Left renal pelvis (tissue), 4 donors: ENCODE measurements around the gene ZC3HAV1. TPM values are rescaled to one million over a fixed set of nuclear protein-coding genes. Genes with fewer than 3 reads are reported as not detected.
"Not testable (repeated sequence)": the region's sequence is repeated elsewhere in the genome, so short reads cannot be mapped to it uniquely, and the experiment has no call there.

Source experiments
- DNase-seq, 4 donors: peaks; one replicate each; pipeline ENCODE4 v3.0.0-alpha.2; 2013; ENCODE audit warnings: low read depth in 4 of 4, low spot score in 3 of 4
- polyA plus RNA-seq, 4 donors: library from polyadenylated mRNA; unstranded; fragments of 120-200 nt; gene quantifications; one replicate each; pipeline ENCODE4 v1.2.1, GENCODE V29; 2013; ENCODE audit not compliant: insufficient read length in 4 of 4

Gene ZC3HAV1
- polyA plus RNA-seq = 10 to 100 TPM; 19.5 to 22.7 (median 20.8) TPM

- DNase-seq = no peak
Observed at GRCh38 chr7:139109188-139109982, at the start of gene ZC3HAV1. ZC3HAV1 (minus strand) TSS chr7:139109720; CDS start chr7:139109331, 389 bp downstream.

DNA sequence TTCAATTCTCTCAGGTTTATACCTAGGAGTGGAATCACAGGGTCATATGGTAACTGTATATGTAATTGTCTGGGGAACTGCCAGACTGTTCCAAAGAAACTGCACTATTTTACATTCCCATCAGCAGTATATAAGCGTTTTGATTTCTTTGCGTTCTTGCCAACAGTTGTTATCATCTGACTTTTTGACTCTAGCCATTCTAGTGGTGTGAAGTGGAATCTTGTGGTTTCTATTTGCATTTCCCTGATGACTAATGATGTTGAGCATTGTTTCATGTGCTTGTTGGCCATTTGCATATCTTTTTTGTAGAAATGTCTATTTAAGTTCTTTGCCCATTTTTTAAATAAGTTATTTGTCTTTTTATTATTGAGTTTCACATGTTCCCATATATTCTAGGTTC, 44.3 kb upstream of the ZC3HAV1 start:
- DNase-seq = no peak

- no peak for DNase-seq
Observed at GRCh38 chr7:139152149-139152548, 42.6 kb upstream of the ZC3HAV1 start.

DNA sequence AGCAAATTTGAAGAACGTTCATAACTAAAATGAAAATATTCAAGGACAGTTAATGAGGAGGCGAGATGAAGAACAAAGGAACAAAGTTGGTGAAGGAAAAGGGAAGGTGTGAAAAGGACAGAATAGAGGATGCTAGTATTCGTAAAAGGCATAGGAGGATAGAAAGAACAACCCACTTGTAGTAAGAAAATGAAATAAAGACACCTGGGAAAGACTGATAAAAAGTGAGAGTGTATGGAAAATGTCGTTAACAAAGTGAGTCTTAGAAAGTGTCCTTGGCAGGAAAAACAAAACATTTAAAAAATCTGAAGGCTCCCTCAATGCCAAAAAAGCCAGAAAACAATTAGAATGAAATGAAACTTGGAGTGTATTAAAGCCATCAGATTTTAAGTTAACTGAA, 29.6 kb upstream of the ZC3HAV1 start:
- no peak for DNase-seq

DNA sequence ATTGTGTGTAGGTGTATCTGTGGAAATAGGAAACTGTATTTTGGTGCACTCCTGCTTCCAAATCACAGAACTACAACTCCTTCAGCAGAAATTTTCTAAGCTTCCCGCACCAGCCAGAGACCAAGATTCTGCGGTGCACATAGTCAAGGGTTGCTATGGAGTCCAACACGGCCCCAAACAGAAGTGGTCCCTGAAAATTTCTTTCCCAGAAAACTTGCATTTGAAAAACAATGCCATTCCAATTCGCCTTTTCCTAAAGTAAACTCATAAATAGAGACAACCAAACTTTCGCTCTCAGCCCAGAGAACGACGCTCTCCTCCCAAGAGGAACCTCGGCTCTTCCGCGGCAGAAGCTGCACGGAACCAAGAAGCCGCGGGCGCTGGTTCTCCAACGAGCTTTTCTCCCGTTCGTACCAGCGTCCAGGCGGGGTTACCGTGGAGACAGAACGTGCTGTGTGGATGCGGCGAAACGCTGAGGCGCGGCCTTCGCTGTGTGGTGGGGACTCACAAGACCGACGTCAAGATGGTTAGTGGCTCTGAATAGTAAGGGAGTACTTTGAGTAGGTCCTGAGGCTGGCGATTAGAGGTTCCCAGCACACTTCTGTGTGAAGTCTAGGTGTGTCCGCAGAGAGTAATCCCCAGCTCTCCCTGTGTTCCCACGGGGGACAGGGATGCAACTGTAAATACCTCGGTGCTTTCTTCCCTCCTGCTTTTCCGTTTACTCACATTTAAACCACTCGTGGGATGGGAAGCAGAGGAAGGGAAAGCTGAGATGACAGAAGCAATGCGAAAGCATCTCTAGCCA, 24.0 kb upstream of the ZC3HAV1 start:
- DNase-seq = peak; percentile 75 to 85 (median 80)

DNA sequence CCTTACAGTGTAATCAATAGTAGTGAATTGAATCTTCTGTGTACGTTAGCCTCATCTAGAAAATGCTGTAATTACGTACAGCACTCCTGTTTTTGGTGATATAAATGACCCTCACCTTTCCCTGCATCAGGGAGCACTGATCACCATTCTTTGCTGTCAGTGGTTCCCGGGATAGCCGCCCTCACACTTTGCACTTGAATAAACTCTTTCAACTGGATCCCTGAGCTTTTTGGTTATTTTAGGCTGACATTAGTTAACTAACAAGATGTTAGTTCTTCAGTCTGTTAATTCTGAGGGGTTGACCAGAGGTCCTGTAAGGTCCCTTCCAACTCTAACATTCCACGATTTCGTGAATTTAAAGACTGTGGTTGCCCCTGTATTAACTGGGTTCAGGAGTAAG, 23.4 kb upstream of the ZC3HAV1 start:
- DNase-seq = no peak

DNA sequence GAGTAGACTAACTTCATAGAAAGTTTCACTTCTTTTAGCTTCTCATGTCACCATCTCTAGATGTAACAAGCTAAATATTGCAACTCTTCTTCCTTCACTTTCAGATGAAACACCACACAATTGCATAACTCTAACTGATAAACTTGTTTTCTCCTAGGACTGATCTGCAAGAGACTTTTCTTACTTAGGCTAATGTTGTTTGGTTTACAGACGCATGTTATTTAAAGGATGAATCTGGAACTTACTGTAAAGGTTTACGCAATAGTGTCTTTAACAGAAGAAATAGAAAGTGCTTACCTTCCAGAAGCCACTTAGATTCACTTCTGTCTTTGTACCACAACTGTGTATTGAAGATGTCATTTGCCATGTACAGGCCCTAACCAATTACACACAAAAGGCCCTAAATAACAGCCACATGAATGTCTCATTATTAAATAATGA, 22.1 kb upstream of the ZC3HAV1 start:
- no peak for DNase-seq

DNA sequence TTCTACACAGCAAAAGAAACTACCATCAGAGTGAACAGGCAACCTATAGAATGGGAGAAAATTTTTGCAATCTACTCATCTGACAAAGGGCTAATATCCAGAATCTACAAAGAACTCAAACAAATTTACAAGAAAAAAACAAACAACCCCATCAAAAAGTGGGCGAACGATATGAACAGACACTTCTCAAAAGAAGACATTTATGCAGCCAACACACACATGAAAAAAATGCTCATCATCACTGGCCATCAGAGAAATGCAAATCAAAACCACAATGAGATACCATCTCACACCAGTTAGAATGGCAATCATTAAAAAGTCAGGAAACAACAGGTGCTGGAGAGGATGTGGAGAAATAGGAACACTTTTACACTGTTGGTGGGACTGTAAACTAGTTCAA, 20.3 kb upstream of the ZC3HAV1 start:
- not testable (repeated sequence) for DNase-seq

- DNase-seq = no peak
Observed at GRCh38 chr7:139127648-139128047, 18.1 kb upstream of the ZC3HAV1 start.

- no peak for DNase-seq
Observed at GRCh38 chr7:139125657-139126056, 16.1 kb upstream of the ZC3HAV1 start.

GRCh38 chr7:139124995-139125394, 15.5 kb upstream of the ZC3HAV1 start:
- DNase-seq = not testable (repeated sequence)

DNA sequence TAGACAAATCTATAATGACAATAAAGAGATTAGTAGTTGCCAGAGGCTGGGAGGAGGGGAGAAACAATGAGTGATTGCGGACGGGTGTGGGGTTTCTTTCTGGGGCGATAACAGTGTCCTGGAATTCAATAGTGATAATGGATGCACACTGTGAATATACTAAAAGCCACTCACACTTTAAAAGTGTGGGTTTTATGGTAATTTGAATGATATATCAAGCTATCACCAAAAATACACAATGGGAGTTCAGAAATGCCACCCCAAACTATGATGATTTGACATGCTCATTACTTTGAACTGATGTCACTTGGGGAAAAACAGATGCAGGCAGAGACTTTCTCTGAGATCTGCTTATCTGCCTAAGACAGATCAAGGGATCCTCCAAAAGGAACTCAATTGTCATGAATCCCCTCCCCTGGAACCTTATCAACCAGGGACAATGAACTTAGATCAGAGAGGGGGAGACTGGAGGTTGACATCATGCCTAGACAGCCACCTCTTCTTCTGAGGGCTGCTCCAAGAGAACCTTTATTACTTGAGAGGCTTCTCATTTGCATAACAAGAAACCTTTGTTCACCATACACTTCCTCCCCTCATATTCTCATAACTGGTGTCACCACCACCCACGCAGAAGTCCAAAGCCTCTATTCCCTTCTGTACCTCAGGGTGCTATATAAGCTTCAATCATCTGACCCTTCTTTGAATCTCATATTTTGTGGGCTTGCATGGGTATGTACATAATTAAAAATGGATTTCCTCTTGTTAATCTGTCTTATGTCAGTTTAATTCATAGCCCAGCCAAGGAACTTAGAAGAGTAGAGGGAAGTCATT, 14.8 kb upstream of the ZC3HAV1 start:
- no peak for DNase-seq

- no peak for DNase-seq
Observed at GRCh38 chr7:139119486-139119849, 9.9 kb upstream of the ZC3HAV1 start.

- DNase-seq = no peak
Observed at GRCh38 chr7:139118805-139119485, 9.4 kb upstream of the ZC3HAV1 start.

GRCh38 chr7:139118234-139118804, 8.8 kb upstream of the ZC3HAV1 start:
- no peak for DNase-seq

DNA sequence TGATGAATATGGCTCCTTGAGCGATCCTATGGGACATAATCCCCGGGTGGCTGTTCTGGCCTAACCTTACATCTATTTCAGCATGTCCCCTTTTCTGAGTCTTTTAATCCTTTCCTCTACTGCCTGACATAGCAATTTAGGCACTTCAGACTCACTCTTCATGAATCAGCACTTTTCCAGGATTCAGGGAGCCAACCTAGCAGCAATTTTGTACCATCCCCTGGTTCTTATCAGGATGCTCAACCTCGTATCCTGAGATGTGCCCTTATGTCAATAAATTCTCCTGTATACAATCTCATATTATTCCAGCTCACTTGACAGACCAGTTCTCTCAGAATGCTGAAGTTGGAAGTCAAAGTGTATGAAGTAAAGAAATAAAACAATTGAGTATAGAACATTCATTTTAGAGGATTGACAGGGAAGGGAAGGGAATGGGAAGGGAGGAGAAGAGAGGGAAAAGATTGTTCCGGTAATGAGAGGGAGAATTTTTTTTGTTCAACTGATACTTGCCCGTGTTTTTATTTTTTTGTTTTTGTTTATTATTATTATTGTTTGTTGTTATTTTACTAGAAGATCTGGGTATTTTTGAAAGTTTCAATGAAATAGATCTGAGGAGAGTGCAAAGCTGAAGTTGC, 8.2 kb upstream of the ZC3HAV1 start:
- DNase-seq = no peak

DNA sequence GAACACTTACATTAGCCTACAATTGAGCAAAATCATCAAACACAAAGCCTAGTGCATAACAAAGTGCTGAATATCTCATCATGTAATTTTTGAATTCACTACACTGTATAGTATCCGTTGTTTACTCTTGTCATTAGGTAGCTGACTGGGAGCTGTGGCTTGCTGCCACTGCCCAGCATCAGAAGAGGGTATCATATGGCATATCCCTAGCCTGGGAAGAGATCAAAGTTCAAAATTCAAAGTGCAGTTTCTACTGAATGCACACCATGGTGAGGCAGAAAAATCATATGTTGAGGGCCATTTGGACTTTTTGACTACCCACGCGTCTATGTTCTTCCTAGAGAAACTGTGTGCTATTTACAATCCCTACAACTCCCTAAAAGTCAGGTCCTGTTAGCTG, 7.5 kb upstream of the ZC3HAV1 start:
- DNase-seq = no peak

DNA sequence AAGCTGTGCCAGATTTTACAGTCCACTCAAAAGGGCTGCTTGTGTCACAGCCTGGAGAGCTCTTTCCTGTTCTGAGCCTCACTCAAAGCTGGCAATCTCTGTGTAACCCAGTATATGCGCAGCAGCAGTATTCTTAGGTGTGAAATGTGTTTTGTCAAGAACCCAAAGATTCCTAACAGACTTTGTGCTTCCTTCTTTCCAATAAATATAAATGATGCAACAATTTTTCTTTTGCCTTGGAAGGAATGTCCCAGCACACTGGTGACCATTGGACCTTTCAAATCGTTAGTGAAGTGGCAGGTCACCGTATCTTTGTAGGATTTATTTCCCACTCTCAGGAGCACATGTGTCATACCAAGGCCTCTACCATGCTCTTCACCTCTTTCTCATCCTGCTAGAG, 5.6 kb upstream of the ZC3HAV1 start:
- no peak for DNase-seq

- DNase-seq = no peak
Observed at GRCh38 chr7:139114585-139114984, 5.1 kb upstream of the ZC3HAV1 start.

GRCh38 chr7:139114018-139114417, 4.5 kb upstream of the ZC3HAV1 start:
- DNase-seq = no peak
